ENCODE measurements around the gene PIP4K2A. TPM values are rescaled to one million over a fixed set of nuclear protein-coding genes. Genes with fewer than 3 reads are reported as not detected.

The PIP4K2A gene
- total RNA-seq, 6 donors from 2014 or later, result 20.5 to 70.2 (median 34.4) TPM

DNA sequence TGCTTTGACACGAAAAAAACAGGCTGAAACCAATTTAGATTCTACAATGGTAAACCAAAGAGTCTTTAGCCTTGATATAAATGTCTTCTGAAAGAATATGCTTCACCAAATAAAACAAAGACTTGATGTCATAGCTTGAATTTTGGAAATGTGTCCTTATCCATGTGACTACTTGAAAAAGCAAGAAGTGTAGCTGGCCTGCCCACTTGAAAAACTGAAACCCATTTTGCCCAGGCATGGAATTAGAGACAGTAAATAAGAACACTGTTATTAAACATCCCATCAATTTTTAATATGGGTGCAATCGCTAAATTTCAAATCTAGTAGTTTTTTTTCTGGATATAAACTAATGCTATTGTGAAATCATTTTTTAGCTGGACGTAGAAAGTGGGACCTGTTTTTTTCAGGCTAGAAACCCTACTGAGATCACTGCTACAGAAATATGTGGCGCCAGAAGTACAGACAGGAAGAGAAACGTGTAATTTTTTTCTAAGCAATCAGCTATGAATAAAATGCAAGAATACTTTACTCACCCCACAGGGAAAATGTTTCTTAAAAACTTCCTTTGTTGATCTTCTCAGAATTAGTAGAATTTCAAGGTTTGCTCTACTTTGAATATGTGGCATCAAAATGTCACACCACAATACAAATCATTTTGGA is 56.7 kb downstream of the PIP4K2A start:
- H3K4me3 ChIP-seq, result no peak overlapping the region
- peak overlapping the region in 2 of 4 donors; percentile 9 to 14 for H3K27ac ChIP-seq
- TF ChIP-seq, protein P1, sequence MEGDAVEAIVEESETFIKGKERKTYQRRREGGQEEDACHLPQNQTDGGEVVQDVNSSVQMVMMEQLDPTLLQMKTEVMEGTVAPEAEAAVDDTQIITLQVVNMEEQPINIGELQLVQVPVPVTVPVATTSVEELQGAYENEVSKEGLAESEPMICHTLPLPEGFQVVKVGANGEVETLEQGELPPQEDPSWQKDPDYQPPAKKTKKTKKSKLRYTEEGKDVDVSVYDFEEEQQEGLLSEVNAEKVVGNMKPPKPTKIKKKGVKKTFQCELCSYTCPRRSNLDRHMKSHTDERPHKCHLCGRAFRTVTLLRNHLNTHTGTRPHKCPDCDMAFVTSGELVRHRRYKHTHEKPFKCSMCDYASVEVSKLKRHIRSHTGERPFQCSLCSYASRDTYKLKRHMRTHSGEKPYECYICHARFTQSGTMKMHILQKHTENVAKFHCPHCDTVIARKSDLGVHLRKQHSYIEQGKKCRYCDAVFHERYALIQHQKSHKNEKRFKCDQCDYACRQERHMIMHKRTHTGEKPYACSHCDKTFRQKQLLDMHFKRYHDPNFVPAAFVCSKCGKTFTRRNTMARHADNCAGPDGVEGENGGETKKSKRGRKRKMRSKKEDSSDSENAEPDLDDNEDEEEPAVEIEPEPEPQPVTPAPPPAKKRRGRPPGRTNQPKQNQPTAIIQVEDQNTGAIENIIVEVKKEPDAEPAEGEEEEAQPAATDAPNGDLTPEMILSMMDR (IDR thresholded peaks at IDR 0.05), result no peak
- TF ChIP-seq POLR2AphosphoS5 (IDR thresholded peaks at IDR 0.05), result no peak
- TF ChIP-seq POLR2A (IDR thresholded peaks at IDR 0.05), result no peak
- TF ChIP-seq EP300 (IDR thresholded peaks at IDR 0.05), result no peak
- no peak for DNase-seq
- 47 to 59% methylated on average over 5 of the region's 5 CpGs for WGBS, 2 donors
- H3K36me3 ChIP-seq, result no peaks in the 10 kb centered on the region
- H3K27me3 ChIP-seq, result no peaks in the 10 kb centered on the region
- ATAC-seq (ENCODE audit: low FRiP score in 2 of 2), result peak in 1 of 2 donors; percentile 55
- H3K9me3 ChIP-seq, result no peaks in the 10 kb centered on the region
- H3K4me1 ChIP-seq, result peaks cover 30 to 48% (median 38%) of the 10 kb centered on the region in 4 donors

DNA sequence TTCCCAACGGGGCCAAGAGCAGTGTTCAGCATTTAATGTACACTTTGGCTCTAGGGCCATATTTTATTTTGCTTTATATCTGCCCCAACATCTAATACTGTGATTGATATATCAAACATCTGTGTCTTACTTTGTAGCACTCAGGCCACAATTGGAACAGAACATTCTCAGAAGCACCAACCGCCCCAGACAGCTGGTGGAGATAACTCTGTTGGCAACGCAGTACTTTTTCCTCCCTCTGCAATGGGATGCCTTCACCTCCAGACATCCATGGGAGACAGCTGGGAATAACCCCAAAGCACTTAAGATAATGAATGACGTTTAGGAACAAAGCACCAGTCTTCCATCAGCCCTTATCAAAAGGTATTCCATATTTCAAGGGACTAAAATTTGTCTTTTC is 57.4 kb downstream of the PIP4K2A start:
- no peak for DNase-seq
- H3K36me3 ChIP-seq, result no peaks in the 10 kb centered on the region
- no peak for ATAC-seq (ENCODE audit: low FRiP score in 2 of 2)
- H3K4me1 ChIP-seq, result peaks cover 30 to 50% (median 41%) of the 10 kb centered on the region in 4 donors
- 70 to 84% methylated on average over 4 of the region's 4 CpGs for WGBS, 2 donors
- no peaks in the 10 kb centered on the region for H3K9me3 ChIP-seq
- peak overlapping the region in 1 of 4 donors; percentile 9 for H3K27ac ChIP-seq
- no peaks in the 10 kb centered on the region for H3K27me3 ChIP-seq
- H3K4me3 ChIP-seq, result no peak overlapping the region
- peak in 1 of 4 donors; percentile 54 for TF ChIP-seq EP300 (IDR thresholded peaks at IDR 0.05)
- TF ChIP-seq, protein P1 (IDR thresholded peaks at IDR 0.05), result no peak

DNA sequence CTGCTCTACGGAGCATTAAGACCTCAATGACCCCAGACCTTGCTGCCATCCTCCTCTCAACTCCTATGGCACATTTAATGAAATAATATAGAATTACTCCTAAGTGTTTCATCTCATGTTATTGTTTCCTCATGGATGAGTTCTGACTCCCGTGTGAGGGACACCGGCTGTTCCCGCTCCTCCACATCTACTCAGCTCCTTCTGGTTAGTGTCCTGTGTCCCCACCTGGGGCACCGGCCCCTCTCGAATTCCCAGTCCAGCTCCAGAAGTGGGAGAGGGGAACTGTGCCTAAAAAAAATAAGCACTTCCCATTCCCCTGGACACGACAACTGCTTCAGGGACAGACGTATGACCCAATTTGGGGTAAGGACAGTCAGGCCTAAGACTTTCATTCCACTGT is 58.3 kb downstream of the PIP4K2A start:
- 94% methylated on average over 8 of the region's 8 CpGs for WGBS, 2 donors
- Histone ChIP-seq H3K27me3 (no peaks in the 10 kb centered on the region), H3K4me3 (no peak overlapping the region), H3K27ac (peak overlapping the region in 2 of 4 donors; percentile 41 to 55), H3K9me3 (no peaks in the 10 kb centered on the region), H3K36me3 (no peaks in the 10 kb centered on the region), H3K4me1 (peaks cover 35 to 60% (median 45%) of the 10 kb centered on the region in 4 donors)
- DNase-seq, result no peak
- ATAC-seq (ENCODE audit: low FRiP score in 2 of 2), result no peak
- no peak for TF ChIP-seq POLR2A (IDR thresholded peaks at IDR 0.05)

DNA sequence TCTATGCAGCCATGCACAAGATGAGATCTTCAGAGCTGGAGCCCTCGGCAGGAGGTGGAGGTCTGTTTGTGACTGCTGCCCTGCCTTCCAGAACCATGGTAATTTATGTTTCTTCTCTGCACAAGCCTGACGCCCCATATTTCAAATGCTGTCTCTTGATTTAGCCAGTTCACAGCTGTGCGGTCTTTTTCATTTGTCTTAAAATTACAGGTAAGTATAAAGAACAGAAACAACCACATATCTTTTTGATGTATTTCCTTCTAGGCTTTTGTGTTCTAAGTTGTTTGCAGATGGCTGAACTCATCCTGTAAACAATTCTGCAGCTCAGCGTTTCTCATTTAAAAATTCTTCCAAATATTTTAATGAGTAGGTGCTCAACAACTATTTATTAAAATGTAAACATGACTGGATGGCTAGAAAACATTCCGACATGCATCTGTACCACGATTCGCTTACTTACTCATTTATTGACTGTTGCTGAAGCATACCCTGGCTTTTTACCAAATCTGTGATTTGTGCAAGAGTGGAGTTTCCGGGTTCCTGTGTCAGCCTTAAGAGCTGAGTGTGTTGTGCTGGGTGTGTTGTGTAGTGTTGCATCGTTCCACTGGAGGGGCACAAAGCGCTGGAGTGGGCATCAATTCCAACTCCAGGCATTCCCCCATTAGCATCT is 58.9 kb downstream of the PIP4K2A start:
- peak in 1 of 2 donors; percentile 44 for ATAC-seq (ENCODE audit: low FRiP score in 2 of 2)
- Histone ChIP-seq H3K27me3 (no peaks in the 10 kb centered on the region), H3K27ac (peak overlapping the region in 2 of 4 donors; percentile 41 to 55), H3K4me1 (peaks cover 35 to 61% (median 46%) of the 10 kb centered on the region in 4 donors), H3K4me3 (no peak overlapping the region), H3K9me3 (no peaks in the 10 kb centered on the region), H3K36me3 (no peaks in the 10 kb centered on the region)
- no peak for DNase-seq
- 42 to 43% methylated on average over 10 of the region's 10 CpGs for WGBS, 2 donors
- no peak for TF ChIP-seq POLR2A (IDR thresholded peaks at IDR 0.05)
- no peak for TF ChIP-seq POLR2AphosphoS5 (IDR thresholded peaks at IDR 0.05)

DNA sequence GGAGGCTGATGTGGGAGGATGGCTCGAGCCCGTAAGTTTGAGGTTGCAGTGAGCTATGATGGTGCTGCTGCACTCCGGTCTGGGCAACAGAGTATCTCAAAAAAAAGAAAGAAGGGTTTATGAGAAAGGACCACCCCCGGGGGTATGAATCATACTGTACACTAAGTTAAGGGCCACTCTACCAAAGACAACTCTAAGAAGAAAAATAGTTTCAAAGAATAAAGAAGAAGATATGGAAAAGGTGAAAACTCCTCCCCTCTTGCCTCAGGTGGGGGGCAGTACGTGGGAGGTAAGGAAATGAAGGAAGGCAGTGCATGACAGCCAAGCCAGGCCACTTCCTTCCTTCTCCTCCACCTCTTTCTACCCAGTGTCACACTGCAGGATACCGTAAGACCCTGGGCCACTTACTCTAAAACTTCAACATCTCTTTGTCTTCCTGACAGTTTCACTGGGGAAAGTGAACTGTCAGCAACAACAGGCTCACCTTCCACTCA is 61.3 kb downstream of the PIP4K2A start:
- ATAC-seq (ENCODE audit: low FRiP score in 2 of 2), result no peak
- Histone ChIP-seq H3K27me3 (no peaks in the 10 kb centered on the region), H3K36me3 (no peaks in the 10 kb centered on the region), H3K4me3 (no peak overlapping the region), H3K9me3 (no peaks in the 10 kb centered on the region), H3K4me1 (peaks cover 39 to 65% (median 49%) of the 10 kb centered on the region in 4 donors), H3K27ac (peak overlapping the region in 1 of 4 donors; percentile 37)
- WGBS, 2 donors, result 70% methylated on average over 6 of the region's 6 CpGs
- TF ChIP-seq POLR2A (IDR thresholded peaks at IDR 0.05) (no peak), POLR2AphosphoS5 (IDR thresholded peaks at IDR 0.05) (no peak), EP300 (IDR thresholded peaks at IDR 0.05) (no peak)
- TF ChIP-seq, protein P1 (IDR thresholded peaks at IDR 0.05), result no peak
- DNase-seq, result no peak
